H9 (cell line): ENCODE measurements around the gene PATE2. TPM values are rescaled to one million over a fixed set of nuclear protein-coding genes. Genes with fewer than 3 reads are reported as not detected.

ENCODE experiments used
- DNase-seq: peaks from one replicate; pipeline ENCODE4 v3.0.0-alpha.2; 2017
- H2AFZ ChIP-seq: one replicate; pipeline ENCODE4 v1.6.1; 2013; ENCODE audit warnings: mild to moderate bottlenecking, low read length, control low read depth, moderate library complexity
- H2AK5ac ChIP-seq: 2 replicates; pipeline ENCODE4 v1.6.1; 2013; ENCODE audit warnings: low read length, control low read depth, mixed read lengths; ENCODE audit not compliant: insufficient read length
- H2BK120ac ChIP-seq: one replicate; pipeline ENCODE4 v1.6.1; 2013; ENCODE audit warnings: low read depth, mild to moderate bottlenecking, low read length, control low read depth, inconsistent platforms; ENCODE audit not compliant: poor library complexity, severe bottlenecking
- H2BK12ac ChIP-seq: 2 replicates; pipeline ENCODE4 v1.6.1; 2013; ENCODE audit warnings: low read length, control low read depth, mixed read lengths, low read depth; ENCODE audit not compliant: insufficient read length
- H2BK15ac ChIP-seq: 2 replicates; pipeline ENCODE4 v1.6.1; 2013; ENCODE audit warnings: low read depth, low read length, control low read depth
- H2BK20ac ChIP-seq: one replicate; pipeline ENCODE4 v1.6.1; 2013; ENCODE audit warnings: low read depth, mild to moderate bottlenecking, low read length, control low read depth, inconsistent platforms; ENCODE audit not compliant: poor library complexity, severe bottlenecking
- H2BK5ac ChIP-seq: 2 replicates; pipeline ENCODE4 v1.6.1; 2013; ENCODE audit warnings: low read length, control low read depth, mixed read lengths; ENCODE audit not compliant: insufficient read length
- H3K14ac ChIP-seq: 2 replicates; pipeline ENCODE4 v1.6.1; 2013; ENCODE audit warnings: low read length, control low read depth; ENCODE audit not compliant: insufficient read depth
- H3K18ac ChIP-seq: 2 replicates; pipeline ENCODE4 v1.6.1; 2013; ENCODE audit warnings: low read depth, mild to moderate bottlenecking, mixed read lengths, low read length, control low read depth; ENCODE audit not compliant: insufficient read length
- H3K23ac ChIP-seq: 2 replicates; pipeline ENCODE4 v1.6.1; 2013; ENCODE audit warnings: low read length, control low read depth, mixed read lengths, low read depth; ENCODE audit not compliant: insufficient read length
- H3K23me2 ChIP-seq: 2 replicates; pipeline ENCODE4 v1.6.1; 2013; ENCODE audit warnings: low read depth, mild to moderate bottlenecking, mixed read lengths, low read length, control low read depth; ENCODE audit not compliant: insufficient read length, poor library complexity, severe bottlenecking
- H3K27ac ChIP-seq: 2 replicates; pipeline ENCODE4 v1.5.1; 2013; ENCODE audit warnings: low read length, control low read depth, mixed read lengths, low read depth; ENCODE audit not compliant: insufficient read length
- H3K27me3 ChIP-seq: 2 replicates; pipeline ENCODE4 v1.6.1; 2013; ENCODE audit warnings: low read length, control low read depth, inconsistent platforms; ENCODE audit not compliant: insufficient read depth
- H3K4ac ChIP-seq: 2 replicates; pipeline ENCODE4 v1.6.1; 2013; ENCODE audit warnings: low read depth, mild to moderate bottlenecking, control low read depth, inconsistent platforms, low read length, moderate library complexity
- H3K4me1 ChIP-seq: 2 replicates; pipeline ENCODE4 v1.6.1; 2013; ENCODE audit warnings: low read length, control low read depth, inconsistent platforms; ENCODE audit not compliant: insufficient read depth
- H3K4me2 ChIP-seq: 2 replicates; pipeline ENCODE4 v1.6.1; 2013; ENCODE audit warnings: low read length, control low read depth, mixed read lengths; ENCODE audit not compliant: insufficient read length, insufficient read depth
- H3K56ac ChIP-seq: 2 replicates; pipeline ENCODE4 v1.6.1; 2013; ENCODE audit warnings: low read depth, mild to moderate bottlenecking, mixed read lengths, low read length, control low read depth; ENCODE audit not compliant: insufficient read length
- H3K79me1 ChIP-seq: 2 replicates; pipeline ENCODE4 v1.6.1; 2013; ENCODE audit warnings: low read depth, mild to moderate bottlenecking, moderate library complexity, low read length, control low read depth, inconsistent platforms; ENCODE audit not compliant: insufficient read depth, poor library complexity, severe bottlenecking
- H3K79me2 ChIP-seq: 2 replicates; pipeline ENCODE4 v1.6.1; 2013; ENCODE audit warnings: low read length, control low read depth, inconsistent platforms; ENCODE audit not compliant: insufficient read depth
- H3K9ac ChIP-seq: 2 replicates; pipeline ENCODE4 v1.6.1; 2013; ENCODE audit warnings: low read length, control low read depth, mixed read lengths; ENCODE audit not compliant: insufficient read length; ENCODE audit errors: extremely low read depth
- H3K9me3 ChIP-seq: one replicate; pipeline ENCODE4 v1.6.1; 2013; ENCODE audit warnings: low read depth, low read length, inconsistent platforms; ENCODE audit not compliant: control insufficient read depth
- H3T11ph ChIP-seq: one replicate; pipeline ENCODE4 v1.6.1; 2013; ENCODE audit warnings: mild to moderate bottlenecking, low read length, control low read depth, inconsistent platforms
- H4K20me1 ChIP-seq: one replicate; pipeline ENCODE4 v1.6.1; 2013; ENCODE audit not compliant: control insufficient read depth, insufficient read length, insufficient read depth
- H4K5ac ChIP-seq: 2 replicates; pipeline ENCODE4 v1.6.1; 2013; ENCODE audit warnings: low read depth, mild to moderate bottlenecking, mixed read lengths, low read length, control low read depth; ENCODE audit not compliant: insufficient read length
- H4K8ac ChIP-seq: replicated peaks from 2 replicates; pipeline ENCODE4 v1.6.1; 2013; ENCODE audit warnings: low read length, control low read depth, mixed read lengths, low read depth; ENCODE audit not compliant: insufficient read length
- H4K91ac ChIP-seq: 2 replicates; pipeline ENCODE4 v1.6.1; 2013; ENCODE audit warnings: low read depth, mild to moderate bottlenecking, moderate library complexity, mixed read lengths, low read length, control low read depth; ENCODE audit not compliant: insufficient read length
- H3K27ac Mint-ChIP-seq, 3 experiments: 2 replicates in 2 of 3; 3 replicates in 1 of 3; pipeline ENCODE4 v1.8.0; 2020 to 2021; ENCODE audit warnings: mixed read lengths in 3 of 3, mild to moderate bottlenecking in 1 of 3, moderate library complexity in 1 of 3
- H3K27me3 Mint-ChIP-seq: 2 replicates; pipeline ENCODE4 v1.8.0; 2021; ENCODE audit warnings: low read depth, mild to moderate bottlenecking, moderate library complexity, mixed read lengths
- H3K36me3 Mint-ChIP-seq, 3 experiments: 2 replicates in 2 of 3; 3 replicates in 1 of 3; pipeline ENCODE4 v1.8.0; 2020 to 2021; ENCODE audit warnings: low read depth in 3 of 3, mixed read lengths in 3 of 3; ENCODE audit not compliant: insufficient read depth in 1 of 3
- H3K4me1 Mint-ChIP-seq, 2 experiments: 2 replicates each; pipeline ENCODE4 v1.8.0; 2020; ENCODE audit warnings: mixed read lengths in 2 of 2
- H3K4me3 Mint-ChIP-seq, 2 experiments: 2 replicates in 1 of 2; 3 replicates in 1 of 2; pipeline ENCODE4 v1.8.0; 2020 to 2021; ENCODE audit warnings: mild to moderate bottlenecking in 2 of 2, mixed read lengths in 2 of 2, moderate library complexity in 1 of 2
- H3K9me3 Mint-ChIP-seq, 2 experiments: 2 replicates in 1 of 2; 3 replicates in 1 of 2; pipeline ENCODE4 v1.8.0; 2020; ENCODE audit warnings: mild to moderate bottlenecking in 2 of 2, mixed read lengths in 2 of 2, moderate library complexity in 1 of 2
- WGBS: extraction: QIAGEN DNeasy Blood & Tissue Kit; methylation state at CpG from one replicate; pipeline ENCODE4 v1.1.7; 2013; ENCODE audit warnings: missing lambda C conversion rate, low lambda C conversion rate, mixed read lengths; ENCODE audit not compliant: insufficient read length; ENCODE audit errors: extremely low coverage; 5-methylcytosine and 5-hydroxymethylcytosine counted together
- total RNA-seq: library from RNA; stranded (reverse); gene quantifications from 2 replicates; pipeline ENCODE4 v1.2.1, GENCODE V29; 2021
- TF ChIP-seq, protein P1 (sequence below): fragments of 200-600 bp; sonication (generic); conservative IDR thresholded peaks from 3 replicates; pipeline ENCODE4 v1.8.0; 2021; ENCODE audit warnings: antibody characterized with exemption, mild to moderate bottlenecking

Gene PATE2
- total RNA-seq, 1 experiment from 2014 or later, result 0.17 TPM

GRCh38 chr11:125772834-125773505 lies 5.7 kb downstream of the PATE2 start:
- no peaks in the 10 kb centered on the region for H3K4me1 Mint-ChIP-seq
- Histone ChIP-seq H3K23ac (no peak overlapping the region), H2BK120ac (no peak overlapping the region), H2BK12ac (no peak overlapping the region), H4K91ac (no peak overlapping the region), H3K9ac (no peak overlapping the region), H2BK20ac (no peak overlapping the region), H4K20me1 (no peaks in the 10 kb centered on the region), H3K27me3 (no peaks in the 10 kb centered on the region), H3K23me2 (no peaks in the 10 kb centered on the region), H2AFZ (no peak overlapping the region), H3K79me1 (no peaks in the 10 kb centered on the region), H3K18ac (no peak overlapping the region), H3K4me2 (no peak overlapping the region), H3K79me2 (no peaks in the 10 kb centered on the region), H3K14ac (no peak overlapping the region), H3K27ac (no peak overlapping the region), H2BK15ac (no peak overlapping the region), H2AK5ac (no peak overlapping the region), H3K4ac (no peak overlapping the region), H4K5ac (no peak overlapping the region), H3K9me3 (no peaks in the 10 kb centered on the region), H3T11ph (no peak overlapping the region), H2BK5ac (no peak overlapping the region), H4K8ac (no peak overlapping the region), H3K56ac (no peak overlapping the region), H3K4me1 (0 out of 2 replicates have a peak, but pooled peaks cover 2% of the 10 kb centered on the region)
- WGBS, result no CpG with 5 or more reads among the region's 3 CpGs
- H3K27ac Mint-ChIP-seq, result no peak overlapping the region
- no peaks in the 10 kb centered on the region for H3K9me3 Mint-ChIP-seq
- H3K4me3 Mint-ChIP-seq, result no peak overlapping the region
- no peaks in the 10 kb centered on the region for H3K36me3 Mint-ChIP-seq
- TF ChIP-seq, protein P1, sequence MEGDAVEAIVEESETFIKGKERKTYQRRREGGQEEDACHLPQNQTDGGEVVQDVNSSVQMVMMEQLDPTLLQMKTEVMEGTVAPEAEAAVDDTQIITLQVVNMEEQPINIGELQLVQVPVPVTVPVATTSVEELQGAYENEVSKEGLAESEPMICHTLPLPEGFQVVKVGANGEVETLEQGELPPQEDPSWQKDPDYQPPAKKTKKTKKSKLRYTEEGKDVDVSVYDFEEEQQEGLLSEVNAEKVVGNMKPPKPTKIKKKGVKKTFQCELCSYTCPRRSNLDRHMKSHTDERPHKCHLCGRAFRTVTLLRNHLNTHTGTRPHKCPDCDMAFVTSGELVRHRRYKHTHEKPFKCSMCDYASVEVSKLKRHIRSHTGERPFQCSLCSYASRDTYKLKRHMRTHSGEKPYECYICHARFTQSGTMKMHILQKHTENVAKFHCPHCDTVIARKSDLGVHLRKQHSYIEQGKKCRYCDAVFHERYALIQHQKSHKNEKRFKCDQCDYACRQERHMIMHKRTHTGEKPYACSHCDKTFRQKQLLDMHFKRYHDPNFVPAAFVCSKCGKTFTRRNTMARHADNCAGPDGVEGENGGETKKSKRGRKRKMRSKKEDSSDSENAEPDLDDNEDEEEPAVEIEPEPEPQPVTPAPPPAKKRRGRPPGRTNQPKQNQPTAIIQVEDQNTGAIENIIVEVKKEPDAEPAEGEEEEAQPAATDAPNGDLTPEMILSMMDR, result no peak
- H3K27me3 Mint-ChIP-seq, result peaks cover 11% of the 10 kb centered on the region
- DNase-seq, result no peak
